ENCODE results near the gene APOBEC3F.
"Not testable (repeated sequence)": the region's sequence is repeated elsewhere in the genome, so short reads cannot be mapped to it uniquely, and the experiment has no call there.

- TF ChIP-seq CTCF, POLR2A (IDR thresholded peaks at IDR 0.05): not testable (repeated sequence)
These were observed 47.7 kb upstream of the APOBEC3F start for GRCh38 chr22:38992871-38993371.

All from right lobe of liver (tissue), 4 donors.